ENCODE results near the gene NEBL.

GRCh38 chr10:20871970-20872369, 25.1 kb downstream of the NEBL start:
- no peak for TF ChIP-seq POLR2AphosphoS5 (IDR thresholded peaks at IDR 0.05)
- TF ChIP-seq POLR2A (IDR thresholded peaks at IDR 0.05; ENCODE audit: low read depth), result no peak

Data from esophagus muscularis mucosa (tissue), 2 donors.